K562 (cell line): ENCODE results near the gene FTH1. TPM values are rescaled to one million over a fixed set of nuclear protein-coding genes. Genes with fewer than 3 reads are reported as not detected.

Experiments used
- CBX3 ChIP-seq, 2 experiments: IDR thresholded peaks; 1 replicate in 1 of 2; 2 replicates in 1 of 2; pipeline ENCODE4 v1.6.1; 2012; ENCODE audit warnings: inconsistent platforms in 2 of 2, low read length in 2 of 2, borderline replicate concordance in 1 of 2, control low read depth in 1 of 2
- DDX20 ChIP-seq: fragments of 450-650 bp; IDR thresholded peaks from 2 replicates; pipeline ENCODE4 v1.6.1; 2016; ENCODE audit warnings: missing genetic modification characterization, low read depth, mild to moderate bottlenecking, missing compliant biosample characterization, moderate library complexity
- E2F6 ChIP-seq, 2 experiments: IDR thresholded peaks; 2 replicates each; pipeline ENCODE4 v1.6.1; 2011; ENCODE audit warnings: borderline replicate concordance in 1 of 2, control low read depth in 1 of 2, low read depth in 1 of 2, low read length in 1 of 2, mild to moderate bottlenecking in 1 of 2, mixed read lengths in 1 of 2, moderate library complexity in 1 of 2; ENCODE audit not compliant: insufficient read depth in 1 of 2, insufficient read length in 1 of 2, poor library complexity in 1 of 2, severe bottlenecking in 1 of 2; ENCODE audit errors: extremely low read depth in 1 of 2
- HDAC2 ChIP-seq: fragments of 450-650 bp; IDR thresholded peaks from 2 replicates; pipeline ENCODE4 v1.6.1; 2016; ENCODE audit warnings: mild to moderate bottlenecking
- HOMEZ ChIP-seq: fragments of 250-450 bp; sonication (Bioruptor Pico); IDR thresholded peaks from 2 replicates; pipeline ENCODE4 v1.4.0; 2020; ENCODE audit warnings: mild to moderate bottlenecking, moderate library complexity
- IFI16 ChIP-seq: fragments of 250-450 bp; sonication (Bioruptor Pico); IDR thresholded peaks from 2 replicates; pipeline ENCODE4 v2.1.2; 2022; ENCODE audit warnings: mild to moderate bottlenecking, inconsistent platforms
- MYNN ChIP-seq, 2 experiments: sonication (generic); formaldehyde crosslinking in 1 of 2; IDR thresholded peaks; 2 replicates each; pipeline versions ENCODE4 v1.5.0 to v1.6.1; 2016 to 2020; ENCODE audit warnings: antibody characterized with exemption in 1 of 2, missing genetic modification reagents in 1 of 2
- NFE2 ChIP-seq: IDR thresholded peaks from 2 replicates; pipeline ENCODE4 v1.6.1; 2014; ENCODE audit warnings: antibody characterized with exemption, low read depth
- PHB2 ChIP-seq: fragments of 450-650 bp; IDR thresholded peaks from 2 replicates; pipeline ENCODE4 v1.6.1; 2017; ENCODE audit warnings: low read depth
- TAF1 ChIP-seq: IDR thresholded peaks from 2 replicates; pipeline ENCODE4 v1.6.1; 2011; ENCODE audit warnings: mild to moderate bottlenecking, low read length, moderate library complexity; ENCODE audit not compliant: insufficient read depth, control insufficient read depth, severe bottlenecking; ENCODE audit errors: extremely low read depth
- TCF7 ChIP-seq: sonication (generic); IDR thresholded peaks from 2 replicates; pipeline ENCODE4 v1.6.1; 2016; ENCODE audit warnings: antibody characterized with exemption, borderline replicate concordance
- ZNF140 ChIP-seq: fragments of 250-450 bp; sonication (Bioruptor Pico); IDR thresholded peaks from 2 replicates; pipeline ENCODE4 v1.8.0; 2021; ENCODE audit warnings: moderate library complexity, mild to moderate bottlenecking, inconsistent platforms
- ZNF584 ChIP-seq: fragments of 200-800 bp; sonication (Bioruptor generic); IDR thresholded peaks from 2 replicates; pipeline ENCODE4 v1.6.1; 2016; ENCODE audit warnings: low read depth, mild to moderate bottlenecking, missing genetic modification characterization, missing compliant biosample characterization
- polyA plus RNA-seq, 8 experiments: library from polyadenylated mRNA; depleted of rRNA in 4 of 8; stranded (reverse) in 5 of 8; unstranded in 3 of 8; fragments of >200 nt; fragmentation: Nextera tagmentation in 2 of 8; fragmentation: Illumina TruSeq in 1 of 8; extraction: Ambion mirVana in 2 of 8; extraction: Trizol in 1 of 8; gene quantifications; 2 replicates each; pipeline versions ENCODE4 v1.2.1 to v1.2.3, GENCODE V29; 2011 to 2014; ENCODE audit warnings: inconsistent platforms in 1 of 8, missing spikeins in 1 of 8
- total RNA-seq, 7 experiments: library from RNA; depleted of rRNA in 6 of 7; stranded (reverse); fragments of >200 nt in 6 of 7; fragmentation: Illumina TruSeq in 2 of 7; extraction: Trizol in 2 of 7; gene quantifications; 2 replicates each; pipeline versions ENCODE4 v1.2.1 to v1.2.3, GENCODE V29; 2011 to 2021; ENCODE audit warnings: low replicate concordance in 1 of 7
- TF ChIP-seq, protein P1 (sequence below): sonication (generic); formaldehyde crosslinking; IDR thresholded peaks from 2 replicates; pipeline ENCODE4 v1.8.0; 2023; ENCODE audit warnings: missing genetic modification reagents, mild to moderate bottlenecking, borderline replicate concordance
- TF ChIP-seq, protein P2 (sequence below): fragments of 250-450 bp; sonication (Bioruptor Pico); IDR thresholded peaks from 2 replicates; pipeline ENCODE4 v1.5.0; 2020; ENCODE audit warnings: mild to moderate bottlenecking, borderline replicate concordance

Gene FTH1
- total and polyA plus RNA-seq, 9 of the 15 experiments (the other 6 are each of a cell fraction or from before 2014, with no cell fraction given): 370 to 3,146 (median 802) TPM

DNA sequence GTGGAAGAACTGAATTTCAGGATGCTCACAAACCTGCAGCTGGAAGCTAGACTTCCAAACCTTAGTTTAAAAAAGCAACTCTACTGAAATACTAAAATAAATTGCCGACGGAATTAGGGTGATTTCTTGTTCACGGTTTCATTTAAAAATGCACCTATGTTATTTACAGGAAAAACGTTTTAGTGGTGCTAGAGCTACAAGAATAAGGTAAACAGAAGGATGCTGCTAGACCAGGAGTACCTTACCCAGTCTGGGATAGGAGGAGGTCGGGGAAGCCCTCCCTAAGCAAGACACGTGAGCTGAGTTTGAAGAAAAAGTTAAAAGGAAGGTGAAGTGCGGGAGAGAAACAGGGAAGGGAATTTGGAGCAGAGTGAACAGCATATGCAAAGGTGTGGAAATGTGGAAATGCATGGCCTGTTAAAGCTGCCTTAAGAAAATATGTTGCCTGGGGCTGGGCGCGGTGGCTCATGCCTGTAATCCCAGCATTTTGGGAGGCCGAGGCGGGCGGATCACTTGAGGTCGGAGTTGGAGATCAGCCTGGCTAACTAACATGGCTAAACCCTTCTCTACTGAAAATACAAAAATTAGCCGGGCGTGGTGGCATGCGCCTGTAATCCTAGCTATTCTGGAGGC, 1.4 kb upstream of the FTH1 start (continued):
- TF ChIP-seq, protein P1, sequence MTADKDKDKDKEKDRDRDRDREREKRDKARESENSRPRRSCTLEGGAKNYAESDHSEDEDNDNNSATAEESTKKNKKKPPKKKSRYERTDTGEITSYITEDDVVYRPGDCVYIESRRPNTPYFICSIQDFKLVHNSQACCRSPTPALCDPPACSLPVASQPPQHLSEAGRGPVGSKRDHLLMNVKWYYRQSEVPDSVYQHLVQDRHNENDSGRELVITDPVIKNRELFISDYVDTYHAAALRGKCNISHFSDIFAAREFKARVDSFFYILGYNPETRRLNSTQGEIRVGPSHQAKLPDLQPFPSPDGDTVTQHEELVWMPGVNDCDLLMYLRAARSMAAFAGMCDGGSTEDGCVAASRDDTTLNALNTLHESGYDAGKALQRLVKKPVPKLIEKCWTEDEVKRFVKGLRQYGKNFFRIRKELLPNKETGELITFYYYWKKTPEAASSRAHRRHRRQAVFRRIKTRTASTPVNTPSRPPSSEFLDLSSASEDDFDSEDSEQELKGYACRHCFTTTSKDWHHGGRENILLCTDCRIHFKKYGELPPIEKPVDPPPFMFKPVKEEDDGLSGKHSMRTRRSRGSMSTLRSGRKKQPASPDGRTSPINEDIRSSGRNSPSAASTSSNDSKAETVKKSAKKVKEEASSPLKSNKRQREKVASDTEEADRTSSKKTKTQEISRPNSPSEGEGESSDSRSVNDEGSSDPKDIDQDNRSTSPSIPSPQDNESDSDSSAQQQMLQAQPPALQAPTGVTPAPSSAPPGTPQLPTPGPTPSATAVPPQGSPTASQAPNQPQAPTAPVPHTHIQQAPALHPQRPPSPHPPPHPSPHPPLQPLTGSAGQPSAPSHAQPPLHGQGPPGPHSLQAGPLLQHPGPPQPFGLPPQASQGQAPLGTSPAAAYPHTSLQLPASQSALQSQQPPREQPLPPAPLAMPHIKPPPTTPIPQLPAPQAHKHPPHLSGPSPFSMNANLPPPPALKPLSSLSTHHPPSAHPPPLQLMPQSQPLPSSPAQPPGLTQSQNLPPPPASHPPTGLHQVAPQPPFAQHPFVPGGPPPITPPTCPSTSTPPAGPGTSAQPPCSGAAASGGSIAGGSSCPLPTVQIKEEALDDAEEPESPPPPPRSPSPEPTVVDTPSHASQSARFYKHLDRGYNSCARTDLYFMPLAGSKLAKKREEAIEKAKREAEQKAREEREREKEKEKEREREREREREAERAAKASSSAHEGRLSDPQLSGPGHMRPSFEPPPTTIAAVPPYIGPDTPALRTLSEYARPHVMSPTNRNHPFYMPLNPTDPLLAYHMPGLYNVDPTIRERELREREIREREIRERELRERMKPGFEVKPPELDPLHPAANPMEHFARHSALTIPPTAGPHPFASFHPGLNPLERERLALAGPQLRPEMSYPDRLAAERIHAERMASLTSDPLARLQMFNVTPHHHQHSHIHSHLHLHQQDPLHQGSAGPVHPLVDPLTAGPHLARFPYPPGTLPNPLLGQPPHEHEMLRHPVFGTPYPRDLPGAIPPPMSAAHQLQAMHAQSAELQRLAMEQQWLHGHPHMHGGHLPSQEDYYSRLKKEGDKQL (CRISPR knock-in tag): no peak
- TF ChIP-seq MYNN (IDR thresholded peaks at IDR 0.05) (no peak), MYNN (CRISPR knock-in tag; IDR thresholded peaks at IDR 0.05) (no peak), ZNF140 (CRISPR knock-in tag) (no peak), DDX20 (no peak), TCF7 (no peak), TAF1 (no peak), IFI16 (CRISPR knock-in tag) (no peak), ZNF584 (CRISPR knock-in tag) (no peak; the same call in 1 of the 2 replicates), PHB2 (no peak), HDAC2 (no peak), CBX3 (IDR thresholded peaks at IDR 0.05; ENCODE audit: borderline replicate concordance in 1 of 2, low read length in 2 of 2) (no peak), NFE2 (no peak), HOMEZ (CRISPR knock-in tag) (no peak), E2F6 (IDR thresholded peaks at IDR 0.05; ENCODE audit: borderline replicate concordance in 1 of 2, extremely low read depth in 1 of 2, insufficient read depth in 1 of 2, insufficient read length in 1 of 2, low read depth in 1 of 2, low read length in 1 of 2, poor library complexity in 1 of 2, severe bottlenecking in 1 of 2) (peak in 1 of 2 experiments; percentile 11)
- TF ChIP-seq, protein P2, sequence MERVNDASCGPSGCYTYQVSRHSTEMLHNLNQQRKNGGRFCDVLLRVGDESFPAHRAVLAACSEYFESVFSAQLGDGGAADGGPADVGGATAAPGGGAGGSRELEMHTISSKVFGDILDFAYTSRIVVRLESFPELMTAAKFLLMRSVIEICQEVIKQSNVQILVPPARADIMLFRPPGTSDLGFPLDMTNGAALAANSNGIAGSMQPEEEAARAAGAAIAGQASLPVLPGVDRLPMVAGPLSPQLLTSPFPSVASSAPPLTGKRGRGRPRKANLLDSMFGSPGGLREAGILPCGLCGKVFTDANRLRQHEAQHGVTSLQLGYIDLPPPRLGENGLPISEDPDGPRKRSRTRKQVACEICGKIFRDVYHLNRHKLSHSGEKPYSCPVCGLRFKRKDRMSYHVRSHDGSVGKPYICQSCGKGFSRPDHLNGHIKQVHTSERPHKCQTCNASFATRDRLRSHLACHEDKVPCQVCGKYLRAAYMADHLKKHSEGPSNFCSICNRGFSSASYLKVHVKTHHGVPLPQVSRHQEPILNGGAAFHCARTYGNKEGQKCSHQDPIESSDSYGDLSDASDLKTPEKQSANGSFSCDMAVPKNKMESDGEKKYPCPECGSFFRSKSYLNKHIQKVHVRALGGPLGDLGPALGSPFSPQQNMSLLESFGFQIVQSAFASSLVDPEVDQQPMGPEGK: no peak
